SK-N-SH (cell line): ENCODE measurements around the gene CHI3L2. TPM values are rescaled to one million over a fixed set of nuclear protein-coding genes. Genes with fewer than 3 reads are reported as not detected.

ENCODE experiments used
- CTCF ChIA-PET: fragments of 300-600, 350-600 bp; formaldehyde crosslinking; extraction: SDS; loops from one replicate; lab custom pipeline; 2021; lab: Yijun Ruan, JAX
- POLR2A ChIA-PET: fragments of 350-600 bp; sonication (Branson Sonifier 250); formaldehyde crosslinking; extraction: SDS; loops from one replicate; lab custom pipeline; 2020; ENCODE audit warnings: antibody characterized with exemption, inconsistent platforms; lab: Yijun Ruan, JAX
- DNase-seq: peaks from one replicate; pipeline ENCODE4 v3.0.0; 2012
- H2AFZ ChIP-seq: fragments of 200-600 bp; sonication (generic); 2 replicates; pipeline ENCODE4 v1.8.1; 2016; ENCODE audit warnings: antibody characterized with exemption, mild to moderate bottlenecking, low read depth
- H3F3A ChIP-seq: fragments of 200-600 bp; sonication (generic); replicated peaks from 2 replicates; pipeline ENCODE3; 2016; ENCODE audit warnings: antibody characterized with exemption, mild to moderate bottlenecking; ENCODE audit not compliant: insufficient read depth
- H3K27ac ChIP-seq, 2 experiments: fragments of 200-500 bp in 1 of 2; fragments of 200-600 bp in 1 of 2; sonication (Bioruptor generic) in 1 of 2; sonication (generic), shearing (Covaris generic) in 1 of 2; 2 replicates each; pipeline versions ENCODE4 v1.5.1 to v1.6.1; 2014 to 2016; ENCODE audit warnings: low read depth in 2 of 2, inconsistent platforms in 1 of 2, low read length in 1 of 2, mild to moderate bottlenecking in 1 of 2, mixed read lengths in 1 of 2
- H3K27me3 ChIP-seq: fragments of 200-600 bp; sonication (generic), shearing (Covaris generic); 2 replicates; pipeline ENCODE4 v1.6.1; 2016; ENCODE audit warnings: mixed run types; ENCODE audit not compliant: insufficient read depth
- H3K36me3 ChIP-seq, 2 experiments: fragments of 200-500 bp in 1 of 2; fragments of 200-600 bp in 1 of 2; sonication (Bioruptor generic) in 1 of 2; sonication (generic) in 1 of 2; replicated peaks in 1 of 2; 2 replicates each; pipeline versions ENCODE3 to v1.5.1; 2014 to 2016; ENCODE audit warnings: low read length in 1 of 2, mild to moderate bottlenecking in 1 of 2; ENCODE audit not compliant: insufficient read depth in 2 of 2, control insufficient read depth in 1 of 2
- H3K4me1 ChIP-seq, 2 experiments: fragments of 200-500 bp in 1 of 2; fragments of 200-600 bp in 1 of 2; sonication (Bioruptor generic) in 1 of 2; sonication (generic), shearing (Covaris generic) in 1 of 2; 2 replicates each; pipeline versions ENCODE4 v1.5.1 to v1.6.1; 2014 to 2016; ENCODE audit warnings: low read depth in 1 of 2, low read length in 1 of 2, mixed run types in 1 of 2; ENCODE audit not compliant: insufficient read depth in 2 of 2, control insufficient read depth in 1 of 2
- H3K4me2 ChIP-seq: fragments of 200-600 bp; sonication (generic), shearing (Covaris generic); 2 replicates; pipeline ENCODE4 v1.6.1; 2017; ENCODE audit warnings: mixed run types
- H3K4me3 ChIP-seq, 2 experiments: fragments of 200-500 bp in 1 of 2; fragments of 200-600 bp in 1 of 2; sonication (Bioruptor generic) in 1 of 2; sonication (generic), shearing (Covaris generic) in 1 of 2; 2 replicates each; pipeline versions ENCODE4 v1.5.1 to v1.8.1; 2014 to 2016; ENCODE audit warnings: low read depth in 2 of 2, inconsistent platforms in 1 of 2, low read length in 1 of 2, mild to moderate bottlenecking in 1 of 2, mixed read lengths in 1 of 2, moderate library complexity in 1 of 2
- H3K79me2 ChIP-seq: fragments of 200-600 bp; sonication (generic); 2 replicates; pipeline ENCODE4 v1.8.1; 2017; ENCODE audit warnings: mild to moderate bottlenecking; ENCODE audit not compliant: insufficient read depth
- H3K9ac ChIP-seq: fragments of 200-600 bp; sonication (generic); 2 replicates; pipeline ENCODE4 v1.6.1; 2017; ENCODE audit warnings: mixed run types
- H3K9me2 ChIP-seq: fragments of 200-600 bp; sonication (generic); 2 replicates; pipeline ENCODE4 v1.6.1; 2017; ENCODE audit warnings: mixed run types
- H3K9me3 ChIP-seq: fragments of 200-600 bp; sonication (generic); 2 replicates; pipeline ENCODE4 v1.6.1; 2017; ENCODE audit warnings: mixed run types, mild to moderate bottlenecking, moderate library complexity
- H4K20me1 ChIP-seq: fragments of 200-600 bp; sonication (generic); 2 replicates; pipeline ENCODE4 v1.6.1; 2017; ENCODE audit warnings: mild to moderate bottlenecking, mixed run types; ENCODE audit not compliant: insufficient read depth
- CTCF ChIP-seq: fragments of 200-600 bp; sonication (generic); IDR thresholded peaks from 2 replicates; pipeline ENCODE4 v1.6.1; 2017; ENCODE audit warnings: antibody characterized with exemption, mild to moderate bottlenecking, moderate library complexity
- EP300 ChIP-seq, 2 experiments: IDR thresholded peaks; 2 replicates each; pipeline versions ENCODE4 v1.4.0 to v1.6.1; 2012; ENCODE audit warnings: borderline replicate concordance in 1 of 2, low read depth in 1 of 2, low read length in 1 of 2
- EZH2phosphoT487 ChIP-seq: fragments of 200-600 bp; sonication (generic); IDR thresholded peaks from 2 replicates; pipeline ENCODE4 v1.6.1; 2017; ENCODE audit warnings: low read depth, mixed run types, mild to moderate bottlenecking, antibody characterized with exemption, moderate library complexity, borderline replicate concordance
- FOSL2 ChIP-seq: IDR thresholded peaks from 2 replicates; pipeline ENCODE4 v1.4.0; 2012; ENCODE audit warnings: low read depth, mild to moderate bottlenecking, moderate library complexity, borderline replicate concordance
- FOXM1 ChIP-seq: IDR thresholded peaks from 2 replicates; pipeline ENCODE4 v1.4.0; 2012; ENCODE audit warnings: low read depth, mild to moderate bottlenecking
- JUND ChIP-seq: IDR thresholded peaks from 2 replicates; pipeline ENCODE4 v1.4.0; 2012
- MEF2A ChIP-seq: IDR thresholded peaks from 2 replicates; pipeline ENCODE4 v1.4.0; 2012; ENCODE audit warnings: low read depth, borderline replicate concordance
- NFIC ChIP-seq: IDR thresholded peaks from 2 replicates; pipeline ENCODE4 v1.4.0; 2012; ENCODE audit warnings: borderline replicate concordance
- NRF1 ChIP-seq: IDR thresholded peaks from 2 replicates; pipeline ENCODE4 v1.6.1; 2012; ENCODE audit warnings: low read depth, mild to moderate bottlenecking, low read length
- POLR2AphosphoS5 ChIP-seq: IDR thresholded peaks from 2 replicates; pipeline ENCODE4 v1.6.1; 2012; ENCODE audit warnings: low read depth, low read length
- RAD21 ChIP-seq: IDR thresholded peaks from 2 replicates; pipeline ENCODE4 v1.6.1; 2012; ENCODE audit warnings: mild to moderate bottlenecking, low read length
- REST ChIP-seq: IDR thresholded peaks from 2 replicates; pipeline ENCODE4 v1.6.1; 2012; ENCODE audit warnings: mild to moderate bottlenecking, low read depth, low read length, moderate library complexity
- SIN3A ChIP-seq: IDR thresholded peaks from 2 replicates; pipeline ENCODE4 v1.6.1; 2012; ENCODE audit warnings: low read depth, mild to moderate bottlenecking, low read length, moderate library complexity, borderline replicate concordance
- SMC3 ChIP-seq: IDR thresholded peaks from 2 replicates; pipeline ENCODE4 v1.6.1; 2012; ENCODE audit warnings: low read depth, low read length, improper control_type of control experiment
- TAF1 ChIP-seq: IDR thresholded peaks from 2 replicates; pipeline ENCODE4 v1.6.1; 2012; ENCODE audit warnings: low read depth, mild to moderate bottlenecking, low read length, moderate library complexity, borderline replicate concordance
- USF1 ChIP-seq: IDR thresholded peaks from 2 replicates; pipeline ENCODE4 v1.4.0; 2012; ENCODE audit warnings: low read depth, borderline replicate concordance
- YY1 ChIP-seq: IDR thresholded peaks from 2 replicates; pipeline ENCODE4 v1.4.0; 2012; ENCODE audit warnings: low read depth, mild to moderate bottlenecking
- WGBS: methylation state at CpG from one replicate; pipeline ENCODE4 v1.1.6; 2017; ENCODE audit warnings: low lambda C conversion rate; 5-methylcytosine and 5-hydroxymethylcytosine counted together
- polyA plus RNA-seq, 3 experiments: library from polyadenylated mRNA; depleted of rRNA; stranded (reverse); fragments of >200 nt; gene quantifications; 2 replicates each; pipeline ENCODE4 v1.2.3, GENCODE V29; 2012
- TF ChIP-seq, protein P1 (sequence below): IDR thresholded peaks from 2 replicates; pipeline ENCODE4 v1.4.0; 2012; ENCODE audit warnings: low read depth
- TF ChIP-seq, protein P2 (sequence below): IDR thresholded peaks from 2 replicates; pipeline ENCODE4 v1.4.0; 2012; ENCODE audit warnings: low read depth, borderline replicate concordance

CHI3L2 gene
- polyA plus RNA-seq, 1 of the 3 experiments (the other 2 are of a cell fraction): 0.92 TPM

GRCh38 chr1:111213412-111213811, 14.1 kb upstream of the CHI3L2 start:
- ChIA-PET POLR2A (no interaction called here), CTCF (interaction anchor here (1.3 to 2.1 kb wide), 2 partner anchors 9 to 10 kb away, joined by 4 to 8 read pairs; no protein-coding TSS in a partner anchor)
- H3K9ac ChIP-seq: no peak overlapping the region
- H2AFZ ChIP-seq: no peak overlapping the region
- no peaks in the 10 kb centered on the region for H3K27me3 ChIP-seq
- no peaks in the 10 kb centered on the region for H3K9me3 ChIP-seq
- H3K36me3 ChIP-seq: no peaks in the 10 kb centered on the region
- WGBS: 79% methylated on average over 2 of the region's 6 CpGs
- no peaks in the 10 kb centered on the region for H3K79me2 ChIP-seq
- no peak overlapping the region for H3K27ac ChIP-seq
- no peaks in the 10 kb centered on the region for H3K9me2 ChIP-seq
- TF ChIP-seq, protein P1, sequence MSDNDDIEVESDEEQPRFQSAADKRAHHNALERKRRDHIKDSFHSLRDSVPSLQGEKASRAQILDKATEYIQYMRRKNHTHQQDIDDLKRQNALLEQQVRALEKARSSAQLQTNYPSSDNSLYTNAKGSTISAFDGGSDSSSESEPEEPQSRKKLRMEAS: no peak
- no peak for TF ChIP-seq EP300 (IDR thresholded peaks at IDR 0.05; ENCODE audit: borderline replicate concordance in 1 of 2, low read depth in 1 of 2, low read length in 1 of 2)
- no peak for TF ChIP-seq SIN3A
- TF ChIP-seq FOXM1: no peak
- TF ChIP-seq NFIC: no peak
- no peak for TF ChIP-seq SMC3
- TF ChIP-seq CTCF: no peak
- no peak for TF ChIP-seq MEF2A
- no peak for TF ChIP-seq TAF1
- no peak for TF ChIP-seq YY1
- TF ChIP-seq NRF1: no peak
- TF ChIP-seq USF1: no peak
- TF ChIP-seq REST: no peak
- no peak for TF ChIP-seq JUND
- TF ChIP-seq FOSL2: no peak
- no peak for TF ChIP-seq POLR2AphosphoS5
- TF ChIP-seq RAD21: no peak
- TF ChIP-seq EZH2phosphoT487: no peak
- TF ChIP-seq, protein P2, sequence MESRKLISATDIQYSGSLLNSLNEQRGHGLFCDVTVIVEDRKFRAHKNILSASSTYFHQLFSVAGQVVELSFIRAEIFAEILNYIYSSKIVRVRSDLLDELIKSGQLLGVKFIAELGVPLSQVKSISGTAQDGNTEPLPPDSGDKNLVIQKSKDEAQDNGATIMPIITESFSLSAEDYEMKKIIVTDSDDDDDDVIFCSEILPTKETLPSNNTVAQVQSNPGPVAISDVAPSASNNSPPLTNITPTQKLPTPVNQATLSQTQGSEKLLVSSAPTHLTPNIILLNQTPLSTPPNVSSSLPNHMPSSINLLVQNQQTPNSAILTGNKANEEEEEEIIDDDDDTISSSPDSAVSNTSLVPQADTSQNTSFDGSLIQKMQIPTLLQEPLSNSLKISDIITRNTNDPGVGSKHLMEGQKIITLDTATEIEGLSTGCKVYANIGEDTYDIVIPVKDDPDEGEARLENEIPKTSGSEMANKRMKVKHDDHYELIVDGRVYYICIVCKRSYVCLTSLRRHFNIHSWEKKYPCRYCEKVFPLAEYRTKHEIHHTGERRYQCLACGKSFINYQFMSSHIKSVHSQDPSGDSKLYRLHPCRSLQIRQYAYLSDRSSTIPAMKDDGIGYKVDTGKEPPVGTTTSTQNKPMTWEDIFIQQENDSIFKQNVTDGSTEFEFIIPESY: no peak
- no peak overlapping the region for H3K4me2 ChIP-seq
- H3F3A ChIP-seq: no peaks in the 10 kb centered on the region
- no peak overlapping the region for H3K4me3 ChIP-seq
- DNase-seq: no peak
- H4K20me1 ChIP-seq: no peaks in the 10 kb centered on the region
- no peaks in the 10 kb centered on the region for H3K4me1 ChIP-seq
